Ishikawa (cell line): ENCODE data around the gene CEP43.

ENCODE experiments used
- CEBPB ChIP-seq: IDR thresholded peaks from 2 replicates; pipeline ENCODE4 v1.6.1; 2012
- CREB1 ChIP-seq: IDR thresholded peaks from 2 replicates; pipeline ENCODE4 v1.6.1; 2012; ENCODE audit warnings: low read depth
- EGR1 ChIP-seq: IDR thresholded peaks from 2 replicates; pipeline ENCODE4 v1.6.1; 2012
- EP300 ChIP-seq: IDR thresholded peaks from 2 replicates; pipeline ENCODE4 v1.6.1; 2012; ENCODE audit warnings: borderline replicate concordance
- FOXM1 ChIP-seq: IDR thresholded peaks from 2 replicates; pipeline ENCODE4 v1.6.1; 2012; ENCODE audit warnings: low read depth, borderline replicate concordance
- MAX ChIP-seq: IDR thresholded peaks from 2 replicates; pipeline ENCODE4 v1.6.1; 2012
- NFIC ChIP-seq: IDR thresholded peaks from 2 replicates; pipeline ENCODE4 v1.6.1; 2012
- RAD21 ChIP-seq: IDR thresholded peaks from 2 replicates; pipeline ENCODE4 v1.6.1; 2012; ENCODE audit warnings: low read depth
- REST ChIP-seq: IDR thresholded peaks from 2 replicates; pipeline ENCODE4 v1.6.1; 2012; ENCODE audit warnings: low read depth, mild to moderate bottlenecking
- TAF1 ChIP-seq: IDR thresholded peaks from 2 replicates; pipeline ENCODE4 v1.6.1; 2012; ENCODE audit warnings: low read depth, mild to moderate bottlenecking
- USF1 ChIP-seq: IDR thresholded peaks from 2 replicates; pipeline ENCODE4 v1.6.1; 2012

- no peak for TF ChIP-seq RAD21
- no peak for TF ChIP-seq REST
- no peak for TF ChIP-seq MAX
- no peak for TF ChIP-seq USF1
- no peak for TF ChIP-seq TAF1
- no peak for TF ChIP-seq EP300
- no peak for TF ChIP-seq NFIC
- TF ChIP-seq CREB1 = no peak
- no peak for TF ChIP-seq FOXM1
- TF ChIP-seq CEBPB = no peak
- no peak for TF ChIP-seq EGR1
These were observed 47.5 kb upstream of the CEP43 start for GRCh38 chr6:166951670-166952060.
